HL-60 (cell line): ENCODE results near the gene SLC40A1.

ENCODE experiments used
- GABPA ChIP-seq: IDR thresholded peaks from 2 replicates; pipeline ENCODE4 v1.6.1; 2012; ENCODE audit warnings: low read depth
- POLR2AphosphoS5 ChIP-seq: IDR thresholded peaks from 2 replicates; pipeline ENCODE4 v1.6.1; 2012; ENCODE audit warnings: low read depth
- SPI1 ChIP-seq: IDR thresholded peaks from 2 replicates; pipeline ENCODE4 v1.6.1; 2012; ENCODE audit warnings: low read depth, mild to moderate bottlenecking, borderline replicate concordance
- TF ChIP-seq, protein P1 (sequence below): IDR thresholded peaks from one replicate; pipeline ENCODE4 v1.5.1; 2011; ENCODE audit warnings: low read length, control low read depth, inconsistent platforms; ENCODE audit not compliant: insufficient read depth
- TF ChIP-seq, protein P2 (sequence below): IDR thresholded peaks from 2 replicates; pipeline ENCODE4 v1.6.1; 2012; ENCODE audit warnings: low read depth; ENCODE audit not compliant: insufficient replicate concordance

DNA sequence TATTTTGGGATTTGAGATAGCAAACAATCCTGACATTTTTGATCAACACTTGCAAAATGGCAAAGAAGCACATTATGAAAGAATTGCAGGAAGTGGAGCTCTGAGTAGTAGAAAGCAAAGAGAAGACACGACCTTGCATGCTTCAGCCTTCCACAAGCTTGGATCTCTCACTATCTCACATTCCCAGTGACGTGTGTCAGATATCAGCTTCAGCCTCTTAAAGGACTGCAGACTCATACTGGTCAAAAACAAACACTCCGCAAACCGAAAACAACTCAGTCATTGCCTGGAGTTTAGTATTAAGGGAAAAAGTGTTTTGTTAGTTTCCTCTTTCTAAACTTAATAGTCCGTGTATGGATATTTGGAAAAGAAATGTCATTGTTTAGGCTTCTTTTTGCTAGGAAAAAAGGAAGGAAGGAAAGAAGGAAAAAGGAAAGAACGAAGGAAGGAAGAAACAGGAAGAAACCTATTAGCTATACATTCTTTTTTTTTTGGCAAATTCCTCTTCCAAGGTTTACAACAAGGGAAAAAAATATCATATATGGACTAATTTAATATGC, 32.6 kb upstream of the SLC40A1 start:
- TF ChIP-seq POLR2AphosphoS5: no peak
- TF ChIP-seq, protein P1, sequence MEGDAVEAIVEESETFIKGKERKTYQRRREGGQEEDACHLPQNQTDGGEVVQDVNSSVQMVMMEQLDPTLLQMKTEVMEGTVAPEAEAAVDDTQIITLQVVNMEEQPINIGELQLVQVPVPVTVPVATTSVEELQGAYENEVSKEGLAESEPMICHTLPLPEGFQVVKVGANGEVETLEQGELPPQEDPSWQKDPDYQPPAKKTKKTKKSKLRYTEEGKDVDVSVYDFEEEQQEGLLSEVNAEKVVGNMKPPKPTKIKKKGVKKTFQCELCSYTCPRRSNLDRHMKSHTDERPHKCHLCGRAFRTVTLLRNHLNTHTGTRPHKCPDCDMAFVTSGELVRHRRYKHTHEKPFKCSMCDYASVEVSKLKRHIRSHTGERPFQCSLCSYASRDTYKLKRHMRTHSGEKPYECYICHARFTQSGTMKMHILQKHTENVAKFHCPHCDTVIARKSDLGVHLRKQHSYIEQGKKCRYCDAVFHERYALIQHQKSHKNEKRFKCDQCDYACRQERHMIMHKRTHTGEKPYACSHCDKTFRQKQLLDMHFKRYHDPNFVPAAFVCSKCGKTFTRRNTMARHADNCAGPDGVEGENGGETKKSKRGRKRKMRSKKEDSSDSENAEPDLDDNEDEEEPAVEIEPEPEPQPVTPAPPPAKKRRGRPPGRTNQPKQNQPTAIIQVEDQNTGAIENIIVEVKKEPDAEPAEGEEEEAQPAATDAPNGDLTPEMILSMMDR: no peak
- TF ChIP-seq, protein P2, sequence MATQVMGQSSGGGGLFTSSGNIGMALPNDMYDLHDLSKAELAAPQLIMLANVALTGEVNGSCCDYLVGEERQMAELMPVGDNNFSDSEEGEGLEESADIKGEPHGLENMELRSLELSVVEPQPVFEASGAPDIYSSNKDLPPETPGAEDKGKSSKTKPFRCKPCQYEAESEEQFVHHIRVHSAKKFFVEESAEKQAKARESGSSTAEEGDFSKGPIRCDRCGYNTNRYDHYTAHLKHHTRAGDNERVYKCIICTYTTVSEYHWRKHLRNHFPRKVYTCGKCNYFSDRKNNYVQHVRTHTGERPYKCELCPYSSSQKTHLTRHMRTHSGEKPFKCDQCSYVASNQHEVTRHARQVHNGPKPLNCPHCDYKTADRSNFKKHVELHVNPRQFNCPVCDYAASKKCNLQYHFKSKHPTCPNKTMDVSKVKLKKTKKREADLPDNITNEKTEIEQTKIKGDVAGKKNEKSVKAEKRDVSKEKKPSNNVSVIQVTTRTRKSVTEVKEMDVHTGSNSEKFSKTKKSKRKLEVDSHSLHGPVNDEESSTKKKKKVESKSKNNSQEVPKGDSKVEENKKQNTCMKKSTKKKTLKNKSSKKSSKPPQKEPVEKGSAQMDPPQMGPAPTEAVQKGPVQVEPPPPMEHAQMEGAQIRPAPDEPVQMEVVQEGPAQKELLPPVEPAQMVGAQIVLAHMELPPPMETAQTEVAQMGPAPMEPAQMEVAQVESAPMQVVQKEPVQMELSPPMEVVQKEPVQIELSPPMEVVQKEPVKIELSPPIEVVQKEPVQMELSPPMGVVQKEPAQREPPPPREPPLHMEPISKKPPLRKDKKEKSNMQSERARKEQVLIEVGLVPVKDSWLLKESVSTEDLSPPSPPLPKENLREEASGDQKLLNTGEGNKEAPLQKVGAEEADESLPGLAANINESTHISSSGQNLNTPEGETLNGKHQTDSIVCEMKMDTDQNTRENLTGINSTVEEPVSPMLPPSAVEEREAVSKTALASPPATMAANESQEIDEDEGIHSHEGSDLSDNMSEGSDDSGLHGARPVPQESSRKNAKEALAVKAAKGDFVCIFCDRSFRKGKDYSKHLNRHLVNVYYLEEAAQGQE: no peak
- no peak for TF ChIP-seq SPI1
- no peak for TF ChIP-seq GABPA
